HCT116 (cell line): ENCODE results near the gene PWWP2B. TPM values are rescaled to one million over a fixed set of nuclear protein-coding genes. Genes with fewer than 3 reads are reported as not detected.

Experiments used
- ATAC-seq: fragments of 200-7000 bp; cut with Tn5 transposase; 2 replicates; pipeline ENCODE4 v1.9.1; 2020; ENCODE audit warnings: mild to moderate bottlenecking, moderate library complexity
- BruUV-seq: library from RNA; stranded (reverse); fragments of 400-500 nt; replicated peaks from 2 replicates; lab custom pipeline; 2021; lab: Mats Ljungman, UMichigan
- CTCF ChIA-PET: fragments of 300-600 bp; sonication (Branson Sonifier 250); formaldehyde crosslinking; loops from one replicate; lab custom pipeline; 2021; ENCODE audit warnings: antibody characterized with exemption; lab: Charles Lee
- POLR2A ChIA-PET: fragments of 300-600, 350-600 bp; sonication (Branson Sonifier 250); formaldehyde crosslinking; loops from one replicate; lab custom pipeline; 2021; ENCODE audit warnings: antibody characterized with exemption; lab: Charles Lee
- RAD21 ChIA-PET, 2 experiments: fragments of 300-600 bp; sonication (Branson Sonifier 250); formaldehyde crosslinking; loops; one replicate each; lab custom pipeline; 2023; ENCODE audit warnings: low total read pairs in 2 of 2; ENCODE audit not compliant: uncharacterized antibody in 2 of 2, unreplicated experiment in 2 of 2, low non-redundant PET in 1 of 2; lab: Charles Lee
- DNase-seq: peaks from one replicate; pipeline ENCODE4 v3.0.0-alpha.2; 2010; ENCODE audit warnings: low read depth, low spot score
- H2AFZ ChIP-seq: fragments of 200-600 bp; shearing (Covaris generic), sonication (generic); 2 replicates; pipeline ENCODE4 v1.6.1; 2017; ENCODE audit warnings: low read depth, mixed run types, mixed read lengths, antibody characterized with exemption, low read length; ENCODE audit not compliant: poor library complexity, severe bottlenecking
- H3K27ac ChIP-seq: 2 replicates; pipeline ENCODE4 v1.5.1; 2012; ENCODE audit warnings: low read depth, low read length
- H3K27me3 ChIP-seq: fragments of 200-600 bp; sonication (generic); 2 replicates; pipeline ENCODE4 v1.6.1; 2016; ENCODE audit warnings: mixed run types, low read length, mixed read lengths; ENCODE audit not compliant: insufficient read depth
- H3K36me3 ChIP-seq, 2 experiments: fragments of 200-500 bp in 1 of 2; fragments of 200-600 bp in 1 of 2; sonication (Bioruptor generic) in 1 of 2; sonication (generic) in 1 of 2; 2 replicates each; pipeline versions ENCODE4 v1.5.1 to v1.6.1; 2014 to 2016; ENCODE audit warnings: low read length in 2 of 2, inconsistent platforms in 1 of 2, mixed read lengths in 1 of 2, mixed run types in 1 of 2; ENCODE audit not compliant: insufficient read depth in 2 of 2, control insufficient read depth in 1 of 2
- H3K4me1 ChIP-seq, 2 experiments: fragments of 200-600 bp in 1 of 2; sonication (generic) in 1 of 2; 2 replicates each; pipeline versions ENCODE4 v1.5.1 to v1.6.1; 2012 to 2017; ENCODE audit warnings: low read length in 2 of 2, inconsistent platforms in 1 of 2, mild to moderate bottlenecking in 1 of 2, mixed read lengths in 1 of 2, mixed run types in 1 of 2, moderate library complexity in 1 of 2; ENCODE audit not compliant: insufficient read depth in 2 of 2, control insufficient read depth in 1 of 2
- H3K4me2 ChIP-seq: fragments of 200-600 bp; sonication (generic); 2 replicates; pipeline ENCODE4 v1.6.1; 2017; ENCODE audit warnings: mixed run types, low read length, mixed read lengths
- H3K4me3 ChIP-seq, 2 experiments: fragments of 200-600 bp in 1 of 2; sonication (generic) in 1 of 2; replicated peaks in 1 of 2; 2 replicates each; pipeline ENCODE4 v1.5.1; 2011 to 2016; ENCODE audit warnings: low read length in 2 of 2, control low read depth in 1 of 2, low read depth in 1 of 2, mild to moderate bottlenecking in 1 of 2, mixed read lengths in 1 of 2, mixed run types in 1 of 2
- H3K79me2 ChIP-seq: fragments of 200-600 bp; sonication (generic); 2 replicates; pipeline ENCODE4 v1.6.1; 2017; ENCODE audit warnings: mild to moderate bottlenecking, mixed run types, low read length, moderate library complexity, mixed read lengths; ENCODE audit not compliant: insufficient read depth
- H3K9ac ChIP-seq: fragments of 200-600 bp; sonication (generic); 2 replicates; pipeline ENCODE4 v1.6.1; 2016; ENCODE audit warnings: low read length, mixed read lengths
- H3K9me2 ChIP-seq: fragments of 200-600 bp; sonication (generic), shearing (Covaris generic); 2 replicates; pipeline ENCODE4 v1.6.1; 2017; ENCODE audit warnings: mixed run types, mild to moderate bottlenecking, moderate library complexity; ENCODE audit not compliant: insufficient read depth
- H3K9me3 ChIP-seq, 2 experiments: fragments of 200-500 bp in 1 of 2; fragments of 200-600 bp in 1 of 2; sonication (Bioruptor generic) in 1 of 2; sonication (generic) in 1 of 2; 2 replicates each; pipeline ENCODE4 v1.6.1; 2014 to 2017; ENCODE audit warnings: low read length in 2 of 2, mixed read lengths in 2 of 2, inconsistent platforms in 1 of 2, low read depth in 1 of 2, mild to moderate bottlenecking in 1 of 2, mixed run types in 1 of 2, moderate library complexity in 1 of 2; ENCODE audit not compliant: control insufficient read depth in 1 of 2, insufficient read depth in 1 of 2
- H4K20me1 ChIP-seq: fragments of 200-600 bp; sonication (generic), shearing (Covaris generic); 2 replicates; pipeline ENCODE4 v1.6.1; 2017; ENCODE audit warnings: mixed run types, mild to moderate bottlenecking, moderate library complexity; ENCODE audit not compliant: insufficient read depth
- POLR2A ChIP-seq: IDR thresholded peaks from 2 replicates; pipeline ENCODE4 v1.7.0; 2011; ENCODE audit warnings: borderline replicate concordance; ENCODE audit not compliant: insufficient read depth, insufficient read length; ENCODE audit errors: extremely low read depth
- POLR2AphosphoS5 ChIP-seq: IDR thresholded peaks from 2 replicates; pipeline ENCODE4 v1.6.1; 2011; ENCODE audit warnings: mild to moderate bottlenecking, low read depth, low read length, moderate library complexity
- RAD21 ChIP-seq: IDR thresholded peaks from 2 replicates; pipeline ENCODE4 v1.6.1; 2012; ENCODE audit warnings: low read depth, mild to moderate bottlenecking
- intact Hi-C: fragments of 100-400 bp; cut with micrococcal nuclease; formaldehyde crosslinking; loops from 2 replicates; pipeline ENCODE4 v1.10.0; 2022
- total RNA-seq: library from RNA; stranded (reverse); gene quantifications from one replicate; pipeline ENCODE4 v1.2.1, GENCODE V29; 2021; ENCODE audit not compliant: unreplicated experiment
- TF ChIP-seq, protein P1 (sequence below): IDR thresholded peaks from 2 replicates; pipeline ENCODE4 v1.6.1; 2011; ENCODE audit warnings: mild to moderate bottlenecking, low read length, moderate library complexity; ENCODE audit not compliant: insufficient replicate concordance; ENCODE audit errors: extremely low read depth
- TF ChIP-seq, protein P2 (sequence below): IDR thresholded peaks from 2 replicates; pipeline ENCODE4 v1.6.1; 2012; ENCODE audit warnings: low read depth
- TF ChIP-seq, protein P3 (sequence below), 3 experiments: fragments of 200-600 bp in 1 of 3; sonication (generic) in 1 of 3; IDR thresholded peaks in 2 of 3; conservative IDR thresholded peaks in 1 of 3; 2 replicates each; pipeline ENCODE4 v1.5.1; 2012 to 2017; ENCODE audit warnings: low read depth in 2 of 3, low read length in 2 of 3, antibody characterized with exemption in 1 of 3, borderline replicate concordance in 1 of 3, control low read depth in 1 of 3, mild to moderate bottlenecking in 1 of 3, mixed read lengths in 1 of 3, mixed run types in 1 of 3, moderate library complexity in 1 of 3; ENCODE audit not compliant: insufficient read depth in 1 of 3

Gene PWWP2B
- total RNA-seq, 1 experiment from 2014 or later, result 13.9 TPM

DNA sequence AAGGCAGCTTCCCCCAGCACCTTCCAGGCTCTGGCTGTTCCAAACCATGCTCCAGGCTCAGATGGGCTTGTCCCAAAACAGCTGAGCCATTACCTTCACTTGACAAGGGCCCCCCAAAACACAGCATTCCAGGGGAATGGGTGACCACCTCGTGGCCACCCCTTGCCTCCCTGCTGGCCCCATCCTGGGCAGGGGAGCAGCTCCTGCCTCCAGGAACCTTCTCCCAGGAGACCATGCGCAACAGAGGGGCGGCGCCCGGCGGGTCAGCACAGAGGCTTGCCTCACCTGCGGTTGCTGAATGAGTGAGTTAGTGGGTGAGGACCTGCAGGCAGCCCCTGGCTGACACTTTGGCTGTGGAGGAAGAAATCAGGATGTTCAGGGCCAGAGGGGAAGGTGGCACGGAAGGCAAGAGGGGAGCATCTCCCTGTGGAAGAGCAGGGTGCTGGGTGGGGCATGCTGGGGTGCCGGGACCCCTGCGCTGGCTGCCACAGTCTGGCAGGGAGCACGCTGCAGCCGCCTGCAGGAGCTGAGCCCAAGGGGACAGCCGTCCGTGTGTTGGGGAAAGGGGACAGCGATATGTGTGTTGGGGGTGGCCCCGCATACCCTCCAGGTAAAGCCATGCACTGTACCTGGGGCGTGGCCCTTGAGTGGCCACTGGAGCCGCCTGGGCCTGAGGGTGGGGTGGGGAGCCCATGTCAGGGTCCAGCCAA is 54.7 kb downstream of the PWWP2B start (continued):
- TF ChIP-seq, protein P1, sequence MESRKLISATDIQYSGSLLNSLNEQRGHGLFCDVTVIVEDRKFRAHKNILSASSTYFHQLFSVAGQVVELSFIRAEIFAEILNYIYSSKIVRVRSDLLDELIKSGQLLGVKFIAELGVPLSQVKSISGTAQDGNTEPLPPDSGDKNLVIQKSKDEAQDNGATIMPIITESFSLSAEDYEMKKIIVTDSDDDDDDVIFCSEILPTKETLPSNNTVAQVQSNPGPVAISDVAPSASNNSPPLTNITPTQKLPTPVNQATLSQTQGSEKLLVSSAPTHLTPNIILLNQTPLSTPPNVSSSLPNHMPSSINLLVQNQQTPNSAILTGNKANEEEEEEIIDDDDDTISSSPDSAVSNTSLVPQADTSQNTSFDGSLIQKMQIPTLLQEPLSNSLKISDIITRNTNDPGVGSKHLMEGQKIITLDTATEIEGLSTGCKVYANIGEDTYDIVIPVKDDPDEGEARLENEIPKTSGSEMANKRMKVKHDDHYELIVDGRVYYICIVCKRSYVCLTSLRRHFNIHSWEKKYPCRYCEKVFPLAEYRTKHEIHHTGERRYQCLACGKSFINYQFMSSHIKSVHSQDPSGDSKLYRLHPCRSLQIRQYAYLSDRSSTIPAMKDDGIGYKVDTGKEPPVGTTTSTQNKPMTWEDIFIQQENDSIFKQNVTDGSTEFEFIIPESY, result no peak

DNA sequence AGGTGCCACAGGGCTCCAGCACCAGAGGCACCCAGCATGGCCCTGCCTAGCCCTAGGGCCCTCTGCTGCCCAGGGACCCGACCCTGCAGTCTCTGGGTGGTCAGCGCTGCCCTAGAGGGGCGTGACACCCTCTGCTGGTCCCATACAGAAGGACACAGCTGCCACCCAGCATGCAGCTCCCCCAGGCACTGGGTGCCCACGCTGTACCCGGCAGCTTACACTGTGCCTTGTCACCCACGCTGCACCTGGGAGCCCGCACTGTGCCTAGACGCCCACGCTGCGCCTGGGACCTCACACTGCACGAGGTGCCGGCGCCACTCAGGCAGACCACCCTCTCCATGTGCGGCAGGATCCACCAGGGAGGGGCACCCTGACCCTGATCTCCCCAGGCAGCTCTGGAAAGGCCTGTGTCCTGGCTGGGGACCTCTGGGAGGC is 55.2 kb downstream of the PWWP2B start:
- peaks cover 21 to 27% of the 10 kb centered on the region in 2 experiments for H3K4me1 ChIP-seq
- POLR2A ChIA-PET, result no interaction called here
- no peak overlapping the region for H3K9ac ChIP-seq
- H3K4me3 ChIP-seq, result no peak overlapping the region
- TF ChIP-seq RAD21, result peak; percentile 61
- TF ChIP-seq, protein P2, sequence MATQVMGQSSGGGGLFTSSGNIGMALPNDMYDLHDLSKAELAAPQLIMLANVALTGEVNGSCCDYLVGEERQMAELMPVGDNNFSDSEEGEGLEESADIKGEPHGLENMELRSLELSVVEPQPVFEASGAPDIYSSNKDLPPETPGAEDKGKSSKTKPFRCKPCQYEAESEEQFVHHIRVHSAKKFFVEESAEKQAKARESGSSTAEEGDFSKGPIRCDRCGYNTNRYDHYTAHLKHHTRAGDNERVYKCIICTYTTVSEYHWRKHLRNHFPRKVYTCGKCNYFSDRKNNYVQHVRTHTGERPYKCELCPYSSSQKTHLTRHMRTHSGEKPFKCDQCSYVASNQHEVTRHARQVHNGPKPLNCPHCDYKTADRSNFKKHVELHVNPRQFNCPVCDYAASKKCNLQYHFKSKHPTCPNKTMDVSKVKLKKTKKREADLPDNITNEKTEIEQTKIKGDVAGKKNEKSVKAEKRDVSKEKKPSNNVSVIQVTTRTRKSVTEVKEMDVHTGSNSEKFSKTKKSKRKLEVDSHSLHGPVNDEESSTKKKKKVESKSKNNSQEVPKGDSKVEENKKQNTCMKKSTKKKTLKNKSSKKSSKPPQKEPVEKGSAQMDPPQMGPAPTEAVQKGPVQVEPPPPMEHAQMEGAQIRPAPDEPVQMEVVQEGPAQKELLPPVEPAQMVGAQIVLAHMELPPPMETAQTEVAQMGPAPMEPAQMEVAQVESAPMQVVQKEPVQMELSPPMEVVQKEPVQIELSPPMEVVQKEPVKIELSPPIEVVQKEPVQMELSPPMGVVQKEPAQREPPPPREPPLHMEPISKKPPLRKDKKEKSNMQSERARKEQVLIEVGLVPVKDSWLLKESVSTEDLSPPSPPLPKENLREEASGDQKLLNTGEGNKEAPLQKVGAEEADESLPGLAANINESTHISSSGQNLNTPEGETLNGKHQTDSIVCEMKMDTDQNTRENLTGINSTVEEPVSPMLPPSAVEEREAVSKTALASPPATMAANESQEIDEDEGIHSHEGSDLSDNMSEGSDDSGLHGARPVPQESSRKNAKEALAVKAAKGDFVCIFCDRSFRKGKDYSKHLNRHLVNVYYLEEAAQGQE, result no peak
- TF ChIP-seq POLR2A, result no peak
- TF ChIP-seq, protein P3, sequence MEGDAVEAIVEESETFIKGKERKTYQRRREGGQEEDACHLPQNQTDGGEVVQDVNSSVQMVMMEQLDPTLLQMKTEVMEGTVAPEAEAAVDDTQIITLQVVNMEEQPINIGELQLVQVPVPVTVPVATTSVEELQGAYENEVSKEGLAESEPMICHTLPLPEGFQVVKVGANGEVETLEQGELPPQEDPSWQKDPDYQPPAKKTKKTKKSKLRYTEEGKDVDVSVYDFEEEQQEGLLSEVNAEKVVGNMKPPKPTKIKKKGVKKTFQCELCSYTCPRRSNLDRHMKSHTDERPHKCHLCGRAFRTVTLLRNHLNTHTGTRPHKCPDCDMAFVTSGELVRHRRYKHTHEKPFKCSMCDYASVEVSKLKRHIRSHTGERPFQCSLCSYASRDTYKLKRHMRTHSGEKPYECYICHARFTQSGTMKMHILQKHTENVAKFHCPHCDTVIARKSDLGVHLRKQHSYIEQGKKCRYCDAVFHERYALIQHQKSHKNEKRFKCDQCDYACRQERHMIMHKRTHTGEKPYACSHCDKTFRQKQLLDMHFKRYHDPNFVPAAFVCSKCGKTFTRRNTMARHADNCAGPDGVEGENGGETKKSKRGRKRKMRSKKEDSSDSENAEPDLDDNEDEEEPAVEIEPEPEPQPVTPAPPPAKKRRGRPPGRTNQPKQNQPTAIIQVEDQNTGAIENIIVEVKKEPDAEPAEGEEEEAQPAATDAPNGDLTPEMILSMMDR (IDR thresholded peaks at IDR 0.05 in 2 of 3, conservative IDR thresholded peaks at IDR 0.05 in 1 of 3; ENCODE audit: borderline replicate concordance in 1 of 3, insufficient read depth in 1 of 3, low read depth in 2 of 3, low read length in 2 of 3), result peak in 1 of 3 experiments; percentile 77; a peak in 1 of 6 replicates
- no peak for TF ChIP-seq POLR2AphosphoS5
- intact Hi-C loops, result loop anchor here (2.0 kb wide), 1 partner anchor 229 kb away; no protein-coding TSS in a partner anchor
- no peaks in the 10 kb centered on the region for H3K9me2 ChIP-seq
- 0 out of 2 replicates have a peak overlapping the region, but pooled peaks have one; percentile 50 for H3K4me2 ChIP-seq
- no peaks in the 10 kb centered on the region for H3K36me3 ChIP-seq
- ATAC-seq (no peak), DNase-seq (no peak)
- RAD21 ChIA-PET, result no interaction called here
- no peaks in the 10 kb centered on the region for H3K9me3 ChIP-seq
- H4K20me1 ChIP-seq, result no peaks in the 10 kb centered on the region
- no TSS peak for BruUV-seq
- CTCF ChIA-PET, result interaction anchor here (0.9 kb wide), 1 partner anchor 91 kb away, joined by 3 read pairs; no protein-coding TSS in a partner anchor
- H3K79me2 ChIP-seq, result peaks cover under 1% of the 10 kb centered on the region; the same call in 1 of the 2 replicates
- peak overlapping the region; percentile 51; the same call in 1 of the 2 replicates for H3K27ac ChIP-seq
- no peak overlapping the region for H2AFZ ChIP-seq
- no peaks in the 10 kb centered on the region for H3K27me3 ChIP-seq
